Measurements from ENCODE around the gene KLF2.

Gene KLF2

GRCh38 chr19:16364231-16364865, 39.7 kb downstream of the KLF2 start:
- H3K27me3 ChIP-seq (ENCODE audit: control insufficient read depth, insufficient read depth, low read length), result no peaks in the 10 kb centered on the region
- no peak overlapping the region for H3K9ac ChIP-seq (ENCODE audit: low read length)
- peaks cover 12% of the 10 kb centered on the region; the same call in 1 of the 2 replicates for H3K36me3 ChIP-seq (ENCODE audit: control insufficient read depth, insufficient read depth, low read length)
- H3K27ac ChIP-seq (ENCODE audit: low read depth, low read length), result no peak overlapping the region
- H3K9me3 ChIP-seq (ENCODE audit: control insufficient read depth, insufficient read depth, low read depth, low read length), result no peaks in the 10 kb centered on the region
- H3K4me1 ChIP-seq (ENCODE audit: control insufficient read depth, insufficient read depth, low read length), result peaks cover 12% of the 10 kb centered on the region
- H3K4me3 ChIP-seq (ENCODE audit: low read depth, low read length), result no peak overlapping the region

GRCh38 chr19:16365300-16365996, 40.8 kb downstream of the KLF2 start:
- H3K36me3 ChIP-seq (ENCODE audit: control insufficient read depth, insufficient read depth, low read length), result peaks cover 8% of the 10 kb centered on the region; the same call in 1 of the 2 replicates
- no peaks in the 10 kb centered on the region for H3K9me3 ChIP-seq (ENCODE audit: control insufficient read depth, insufficient read depth, low read depth, low read length)
- H3K4me1 ChIP-seq (ENCODE audit: control insufficient read depth, insufficient read depth, low read length), result peaks cover 12% of the 10 kb centered on the region
- H3K4me3 ChIP-seq (ENCODE audit: low read depth, low read length), result no peak overlapping the region
- no peak overlapping the region for H3K9ac ChIP-seq (ENCODE audit: low read length)
- H3K27me3 ChIP-seq (ENCODE audit: control insufficient read depth, insufficient read depth, low read length), result no peaks in the 10 kb centered on the region
- H3K27ac ChIP-seq (ENCODE audit: low read depth, low read length), result no peak overlapping the region

- no peak overlapping the region for H3K27ac ChIP-seq (ENCODE audit: low read depth, low read length)
- H3K36me3 ChIP-seq (ENCODE audit: control insufficient read depth, insufficient read depth, low read length), result 0 out of 2 replicates have a peak, but pooled peaks cover 7% of the 10 kb centered on the region
- H3K9me3 ChIP-seq (ENCODE audit: control insufficient read depth, insufficient read depth, low read depth, low read length), result no peaks in the 10 kb centered on the region
- peaks cover 12% of the 10 kb centered on the region for H3K4me1 ChIP-seq (ENCODE audit: control insufficient read depth, insufficient read depth, low read length)
- H3K9ac ChIP-seq (ENCODE audit: low read length), result no peak overlapping the region
- H3K4me3 ChIP-seq (ENCODE audit: low read depth, low read length), result no peak overlapping the region
- no peaks in the 10 kb centered on the region for H3K27me3 ChIP-seq (ENCODE audit: control insufficient read depth, insufficient read depth, low read length)
These were observed 41.4 kb downstream of the KLF2 start for GRCh38 chr19:16366056-16366432.

GRCh38 chr19:16366433-16367260, 42.0 kb downstream of the KLF2 start:
- Histone ChIP-seq H3K4me1 (ENCODE audit: control insufficient read depth, insufficient read depth, low read length) (peaks cover 12% of the 10 kb centered on the region), H3K36me3 (ENCODE audit: control insufficient read depth, insufficient read depth, low read length) (0 out of 2 replicates have a peak, but pooled peaks cover 10% of the 10 kb centered on the region), H3K9ac (ENCODE audit: low read length) (no peak overlapping the region), H3K27ac (ENCODE audit: low read depth, low read length) (no peak overlapping the region), H3K9me3 (ENCODE audit: control insufficient read depth, insufficient read depth, low read depth, low read length) (no peaks in the 10 kb centered on the region), H3K27me3 (ENCODE audit: control insufficient read depth, insufficient read depth, low read length) (no peaks in the 10 kb centered on the region), H3K4me3 (ENCODE audit: low read depth, low read length) (no peak overlapping the region)

GRCh38 chr19:16367261-16367683, 42.6 kb downstream of the KLF2 start:
- Histone ChIP-seq H3K27ac (ENCODE audit: low read depth, low read length) (no peak overlapping the region), H3K27me3 (ENCODE audit: control insufficient read depth, insufficient read depth, low read length) (no peaks in the 10 kb centered on the region), H3K4me3 (ENCODE audit: low read depth, low read length) (no peak overlapping the region), H3K9me3 (ENCODE audit: control insufficient read depth, insufficient read depth, low read depth, low read length) (no peaks in the 10 kb centered on the region), H3K9ac (ENCODE audit: low read length) (no peak overlapping the region), H3K4me1 (ENCODE audit: control insufficient read depth, insufficient read depth, low read length) (peaks cover 12% of the 10 kb centered on the region), H3K36me3 (ENCODE audit: control insufficient read depth, insufficient read depth, low read length) (0 out of 2 replicates have a peak, but pooled peaks cover 10% of the 10 kb centered on the region)

- Histone ChIP-seq H3K4me3 (ENCODE audit: low read depth, low read length) (no peak overlapping the region), H3K9me3 (ENCODE audit: control insufficient read depth, insufficient read depth, low read depth, low read length) (no peaks in the 10 kb centered on the region), H3K27me3 (ENCODE audit: control insufficient read depth, insufficient read depth, low read length) (no peaks in the 10 kb centered on the region), H3K9ac (ENCODE audit: low read length) (no peak overlapping the region), H3K36me3 (ENCODE audit: control insufficient read depth, insufficient read depth, low read length) (peaks cover 16% of the 10 kb centered on the region), H3K27ac (ENCODE audit: low read depth, low read length) (no peak overlapping the region), H3K4me1 (ENCODE audit: control insufficient read depth, insufficient read depth, low read length) (peaks cover 10% of the 10 kb centered on the region)
These were observed 44.0 kb downstream of the KLF2 start for GRCh38 chr19:16368385-16369305.

GRCh38 chr19:16369306-16369663, 44.7 kb downstream of the KLF2 start:
- peaks cover 22% of the 10 kb centered on the region for H3K36me3 ChIP-seq (ENCODE audit: control insufficient read depth, insufficient read depth, low read length)
- no peak overlapping the region for H3K27ac ChIP-seq (ENCODE audit: low read depth, low read length)
- peaks cover 4% of the 10 kb centered on the region for H3K4me1 ChIP-seq (ENCODE audit: control insufficient read depth, insufficient read depth, low read length)
- H3K27me3 ChIP-seq (ENCODE audit: control insufficient read depth, insufficient read depth, low read length), result no peaks in the 10 kb centered on the region
- no peak overlapping the region for H3K9ac ChIP-seq (ENCODE audit: low read length)
- H3K9me3 ChIP-seq (ENCODE audit: control insufficient read depth, insufficient read depth, low read depth, low read length), result no peaks in the 10 kb centered on the region
- H3K4me3 ChIP-seq (ENCODE audit: low read depth, low read length), result no peak overlapping the region

GRCh38 chr19:16369664-16370576, 45.3 kb downstream of the KLF2 start:
- H3K4me1 ChIP-seq (ENCODE audit: control insufficient read depth, insufficient read depth, low read length), result peaks cover 4% of the 10 kb centered on the region; the same call in 1 of the 2 replicates
- no peaks in the 10 kb centered on the region for H3K9me3 ChIP-seq (ENCODE audit: control insufficient read depth, insufficient read depth, low read depth, low read length)
- H3K36me3 ChIP-seq (ENCODE audit: control insufficient read depth, insufficient read depth, low read length), result peaks cover 27% of the 10 kb centered on the region
- no peak overlapping the region for H3K27ac ChIP-seq (ENCODE audit: low read depth, low read length)
- no peak overlapping the region for H3K9ac ChIP-seq (ENCODE audit: low read length)
- no peak overlapping the region for H3K4me3 ChIP-seq (ENCODE audit: low read depth, low read length)
- no peaks in the 10 kb centered on the region for H3K27me3 ChIP-seq (ENCODE audit: control insufficient read depth, insufficient read depth, low read length)

GRCh38 chr19:16370641-16371391, 46.2 kb downstream of the KLF2 start:
- peaks cover 4% of the 10 kb centered on the region; the same call in 1 of the 2 replicates for H3K4me1 ChIP-seq (ENCODE audit: control insufficient read depth, insufficient read depth, low read length)
- H3K36me3 ChIP-seq (ENCODE audit: control insufficient read depth, insufficient read depth, low read length), result peaks cover 35% of the 10 kb centered on the region
- H3K4me3 ChIP-seq (ENCODE audit: low read depth, low read length), result no peak overlapping the region
- H3K9me3 ChIP-seq (ENCODE audit: control insufficient read depth, insufficient read depth, low read depth, low read length), result no peaks in the 10 kb centered on the region
- no peak overlapping the region for H3K27ac ChIP-seq (ENCODE audit: low read depth, low read length)
- H3K9ac ChIP-seq (ENCODE audit: low read length), result no peak overlapping the region
- H3K27me3 ChIP-seq (ENCODE audit: control insufficient read depth, insufficient read depth, low read length), result no peaks in the 10 kb centered on the region

All from HUES6 (cell line).